BLaER1 treated with 17β-estradiol and CSF1 and Interleukin-3, amounts not matched to agents 10 nM and 100 nM (cell line): Measurements from ENCODE around the gene ZFR2.

Source experiments
- H3K27ac ChIP-seq, 11 experiments: shearing (Covaris generic); formaldehyde crosslinking; 2 replicates each; pipeline ENCODE4 v1.8.1; 2022
- H3K27me3 ChIP-seq, 11 experiments: shearing (Covaris generic); formaldehyde crosslinking; 2 replicates each; pipeline ENCODE4 v1.8.1; 2022
- H3K36me3 ChIP-seq, 11 experiments: shearing (Covaris generic); formaldehyde crosslinking; 2 replicates each; pipeline ENCODE4 v1.8.1; 2022
- H3K4me1 ChIP-seq, 10 experiments: shearing (Covaris generic); formaldehyde crosslinking; 2 replicates each; pipeline ENCODE4 v1.8.1; 2022
- H3K4me2 ChIP-seq, 11 experiments: shearing (Covaris generic); formaldehyde crosslinking; 2 replicates each; pipeline ENCODE4 v1.8.1; 2022
- H3K4me3 ChIP-seq, 10 experiments: shearing (Covaris generic); formaldehyde crosslinking; 2 replicates each; pipeline ENCODE4 v1.8.1; 2022
- H3K9ac ChIP-seq, 11 experiments: shearing (Covaris generic); formaldehyde crosslinking; 2 replicates each; pipeline ENCODE4 v1.8.1; 2022
- H3K9me3 ChIP-seq, 11 experiments: shearing (Covaris generic); formaldehyde crosslinking; replicated peaks in 1 of 11; 2 replicates each; pipeline ENCODE4 v1.8.1; 2022
- H4K20me1 ChIP-seq, 11 experiments: shearing (Covaris generic); formaldehyde crosslinking; 2 replicates each; pipeline ENCODE4 v1.8.1; 2022
- Cebpa-rat ChIP-seq, 11 experiments: shearing (Covaris generic); IDR thresholded peaks; 2 replicates each; pipeline ENCODE4 v1.8.1; 2022

Gene ZFR2

DNA sequence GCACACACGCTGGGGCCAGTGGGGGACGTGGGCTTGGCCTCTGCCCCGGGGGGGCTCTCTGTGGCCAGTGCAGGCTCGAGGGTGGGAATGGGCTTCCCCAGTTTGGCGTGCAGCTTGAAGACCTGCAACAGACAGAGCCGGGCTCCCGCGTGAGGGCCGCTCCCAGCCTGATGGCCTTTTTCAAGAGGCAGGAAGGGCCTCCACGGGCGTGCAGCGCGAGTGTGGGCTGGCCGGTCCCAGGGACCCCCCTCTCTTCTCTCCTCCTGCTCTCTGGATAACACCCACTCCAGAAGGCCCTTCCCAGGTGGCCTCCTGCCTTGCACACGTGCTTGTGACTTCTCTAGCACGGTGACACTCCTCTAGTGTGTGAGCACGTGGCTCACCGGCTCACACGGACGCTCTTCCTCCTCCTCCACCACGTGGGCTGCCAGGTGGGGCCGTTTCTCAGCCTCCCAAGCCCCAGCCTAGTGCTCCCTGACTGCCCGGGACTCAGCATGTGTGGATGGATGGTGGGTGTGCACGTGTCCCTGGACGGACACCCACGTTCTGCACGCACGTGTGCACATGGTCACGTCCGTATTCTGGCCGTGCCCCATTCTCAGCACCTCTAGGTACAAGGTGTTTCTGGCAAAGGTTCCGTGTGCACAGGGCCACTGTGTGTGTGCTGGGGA lies 43.4 kb downstream of the ZFR2 start:
- TF ChIP-seq Cebpa-rat (IDR thresholded peaks at IDR 0.05): no peak
- H3K4me2 ChIP-seq: no peak overlapping the region
- no peaks in the 10 kb centered on the region for H3K27me3 ChIP-seq
- no peak overlapping the region for H3K9ac ChIP-seq
- no peak overlapping the region for H3K4me3 ChIP-seq
- H3K9me3 ChIP-seq: no peaks in the 10 kb centered on the region
- H3K4me1 ChIP-seq: peaks cover 5 to 27% (median 11%) of the 10 kb centered on the region in 10 experiments
- no peaks in the 10 kb centered on the region for H3K36me3 ChIP-seq
- H4K20me1 ChIP-seq: no peaks in the 10 kb centered on the region
- H3K27ac ChIP-seq: no peak overlapping the region

- Histone ChIP-seq H3K4me2 (peak overlapping the region in 3 of 11 experiments; percentile 12 to 23 (median 14); a peak in 3 of 22 replicates), H3K9me3 (no peaks in the 10 kb centered on the region), H3K36me3 (no peaks in the 10 kb centered on the region), H3K4me3 (no peak overlapping the region), H3K4me1 (peaks cover 22 to 42% (median 28%) of the 10 kb centered on the region in 10 experiments), H3K27me3 (no peaks in the 10 kb centered on the region), H3K9ac (no peak overlapping the region), H3K27ac (no peak overlapping the region), H4K20me1 (no peaks in the 10 kb centered on the region)
- no peak for TF ChIP-seq Cebpa-rat (IDR thresholded peaks at IDR 0.05)
Observed at GRCh38 chr19:3823350-3823713, 45.5 kb downstream of the ZFR2 start.

- Histone ChIP-seq H3K4me1 (peaks cover 27 to 43% (median 33%) of the 10 kb centered on the region in 10 experiments), H4K20me1 (no peaks in the 10 kb centered on the region), H3K27ac (no peak overlapping the region), H3K4me2 (peak overlapping the region in 3 of 11 experiments; percentile 12 to 23 (median 14); a peak in 3 of 22 replicates), H3K27me3 (no peaks in the 10 kb centered on the region), H3K9me3 (no peaks in the 10 kb centered on the region), H3K9ac (no peak overlapping the region), H3K4me3 (no peak overlapping the region), H3K36me3 (no peaks in the 10 kb centered on the region)
- no peak for TF ChIP-seq Cebpa-rat (IDR thresholded peaks at IDR 0.05)
Observed at GRCh38 chr19:3822683-3823349, 46.0 kb downstream of the ZFR2 start.

- H3K27me3 ChIP-seq: no peaks in the 10 kb centered on the region
- H3K36me3 ChIP-seq: no peaks in the 10 kb centered on the region
- H3K27ac ChIP-seq: no peak overlapping the region
- no peak overlapping the region for H3K4me3 ChIP-seq
- no peak overlapping the region for H3K9ac ChIP-seq
- H4K20me1 ChIP-seq: no peaks in the 10 kb centered on the region
- TF ChIP-seq Cebpa-rat (IDR thresholded peaks at IDR 0.05): no peak
- H3K9me3 ChIP-seq: no peaks in the 10 kb centered on the region
- H3K4me1 ChIP-seq: peaks cover 31 to 53% (median 41%) of the 10 kb centered on the region in 10 experiments
- peak overlapping the region in 1 of 11 experiments; percentile 24; a peak in 1 of 22 replicates for H3K4me2 ChIP-seq
Observed at GRCh38 chr19:3821857-3822364, 46.9 kb downstream of the ZFR2 start.

DNA sequence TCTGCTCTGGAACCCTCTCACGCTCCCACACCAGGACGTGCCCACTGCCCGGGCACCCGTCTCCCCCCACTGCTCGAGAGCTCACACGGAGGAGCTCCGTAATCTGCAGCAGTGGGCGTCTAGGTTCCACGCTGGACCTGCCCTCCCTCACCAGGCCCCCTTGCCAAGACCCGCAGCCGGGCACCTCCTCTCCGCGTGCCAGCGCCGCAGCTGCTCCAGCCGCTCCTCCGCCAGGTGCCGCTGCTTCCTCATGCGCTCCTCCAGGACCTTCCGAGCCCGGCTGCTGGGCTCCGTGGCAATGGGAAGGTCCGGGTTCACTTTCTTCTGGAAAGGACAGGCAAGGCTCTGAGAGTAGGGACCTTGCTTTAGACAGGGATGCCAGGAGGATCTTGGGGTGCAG lies 47.7 kb downstream of the ZFR2 start:
- peak overlapping the region in 3 of 11 experiments; percentile 12 to 40 (median 35); a peak in 3 of 22 replicates for H3K4me2 ChIP-seq
- H3K4me1 ChIP-seq: peaks cover 39 to 55% (median 48%) of the 10 kb centered on the region in 10 experiments
- no peak overlapping the region for H3K27ac ChIP-seq
- no peak overlapping the region for H3K4me3 ChIP-seq
- H3K9ac ChIP-seq: no peak overlapping the region; a peak in 1 of 22 replicates
- no peaks in the 10 kb centered on the region for H3K9me3 ChIP-seq
- H4K20me1 ChIP-seq: no peaks in the 10 kb centered on the region
- TF ChIP-seq Cebpa-rat (IDR thresholded peaks at IDR 0.05): no peak
- H3K36me3 ChIP-seq: no peaks in the 10 kb centered on the region
- H3K27me3 ChIP-seq: no peaks in the 10 kb centered on the region

DNA sequence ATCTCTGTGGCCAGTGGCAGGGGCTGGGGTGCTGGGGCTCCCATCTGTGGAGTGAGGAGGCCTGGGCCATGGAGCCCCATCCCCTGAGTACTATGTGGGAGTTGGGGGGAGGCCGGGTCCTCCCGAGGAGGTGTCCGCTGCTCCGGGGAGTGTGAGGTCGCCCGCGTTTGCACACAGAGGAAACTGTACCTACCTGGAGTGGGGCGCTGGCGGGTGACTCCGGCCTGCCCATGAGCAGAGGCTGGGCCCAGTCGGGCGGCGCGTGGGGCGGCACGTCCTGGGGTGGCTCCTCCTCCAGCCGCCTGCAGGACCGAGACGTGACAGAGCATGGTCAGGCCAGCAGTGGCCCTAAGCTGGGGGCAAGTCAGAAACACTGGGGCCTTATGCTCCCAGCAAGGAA lies 48.8 kb downstream of the ZFR2 start:
- no peaks in the 10 kb centered on the region for H3K9me3 ChIP-seq
- peaks cover 50 to 65% (median 58%) of the 10 kb centered on the region in 10 experiments for H3K4me1 ChIP-seq
- H4K20me1 ChIP-seq: no peaks in the 10 kb centered on the region
- H3K27ac ChIP-seq: 0 out of 22 replicates have a peak overlapping the region, but pooled peaks of 1 of the 11 experiments have one; percentile 15
- peak overlapping the region; percentile 67 to 97 (median 80); a peak in 18 of 22 replicates for H3K4me2 ChIP-seq
- H3K36me3 ChIP-seq: no peaks in the 10 kb centered on the region
- 0 out of 22 replicates have a peak overlapping the region, but pooled peaks of 2 of the 11 experiments have one; percentile 15 to 47 for H3K9ac ChIP-seq
- TF ChIP-seq Cebpa-rat (IDR thresholded peaks at IDR 0.05): no peak
- no peak overlapping the region for H3K4me3 ChIP-seq
- H3K27me3 ChIP-seq: no peaks in the 10 kb centered on the region

DNA sequence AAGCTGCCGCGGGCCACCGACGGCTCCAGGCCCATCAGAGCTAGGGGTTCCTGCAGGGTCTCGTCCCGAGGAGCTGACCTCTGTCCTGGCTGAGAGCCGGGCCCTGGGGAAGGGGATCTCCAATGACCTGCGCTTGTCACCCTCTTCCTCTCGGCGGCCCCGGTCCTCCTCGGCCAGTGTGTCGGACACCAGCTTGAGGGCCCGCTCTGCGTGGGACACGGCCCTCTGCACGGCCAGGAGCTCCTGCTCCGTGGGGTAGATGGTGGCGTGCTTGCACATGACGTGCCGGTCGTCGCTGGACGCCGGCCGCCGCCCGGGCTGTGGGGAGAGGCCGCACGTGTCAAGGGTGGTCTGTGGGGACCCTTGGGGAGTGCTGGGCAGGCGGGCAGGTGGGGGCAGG lies 49.9 kb downstream of the ZFR2 start:
- Histone ChIP-seq H3K4me1 (peaks cover 61 to 75% (median 68%) of the 10 kb centered on the region in 10 experiments), H3K36me3 (no peaks in the 10 kb centered on the region), H4K20me1 (no peaks in the 10 kb centered on the region), H3K9me3 (no peaks in the 10 kb centered on the region), H3K9ac (peak overlapping the region in 9 of 11 experiments; percentile 6 to 53 (median 48); a peak in 13 of 22 replicates), H3K27ac (peak overlapping the region in 8 of 11 experiments; percentile 0 to 63 (median 35); a peak in 10 of 22 replicates), H3K4me3 (peak overlapping the region in 5 of 10 experiments; percentile 2 to 55 (median 18); a peak in 5 of 20 replicates), H3K27me3 (no peaks in the 10 kb centered on the region), H3K4me2 (peak overlapping the region; percentile 67 to 97 (median 80))
- no peak for TF ChIP-seq Cebpa-rat (IDR thresholded peaks at IDR 0.05)

- H3K4me2 ChIP-seq: peak overlapping the region; percentile 67 to 97 (median 80)
- no peak for TF ChIP-seq Cebpa-rat (IDR thresholded peaks at IDR 0.05)
- H3K36me3 ChIP-seq: no peaks in the 10 kb centered on the region
- peaks cover 65 to 80% (median 73%) of the 10 kb centered on the region in 10 experiments for H3K4me1 ChIP-seq
- peak overlapping the region in 8 of 11 experiments; percentile 0 to 63 (median 35); a peak in 12 of 22 replicates for H3K27ac ChIP-seq
- peak overlapping the region in 5 of 10 experiments; percentile 2 to 55 (median 18); a peak in 5 of 20 replicates for H3K4me3 ChIP-seq
- no peaks in the 10 kb centered on the region for H4K20me1 ChIP-seq
- H3K9me3 ChIP-seq: no peaks in the 10 kb centered on the region
- no peaks in the 10 kb centered on the region for H3K27me3 ChIP-seq
- H3K9ac ChIP-seq: peak overlapping the region in 9 of 11 experiments; percentile 6 to 53 (median 49); a peak in 14 of 22 replicates
Observed at GRCh38 chr19:3818466-3818865, 50.4 kb downstream of the ZFR2 start.

- peak overlapping the region in 4 of 11 experiments; percentile 13 to 52 (median 46); a peak in 2 of 22 replicates for H3K9ac ChIP-seq
- no peak for TF ChIP-seq Cebpa-rat (IDR thresholded peaks at IDR 0.05)
- H3K27ac ChIP-seq: peak overlapping the region in 4 of 11 experiments; percentile 14 to 63 (median 40); a peak in 6 of 22 replicates
- H3K27me3 ChIP-seq: no peaks in the 10 kb centered on the region
- no peaks in the 10 kb centered on the region for H3K36me3 ChIP-seq
- no peaks in the 10 kb centered on the region for H4K20me1 ChIP-seq
- no peaks in the 10 kb centered on the region for H3K9me3 ChIP-seq
- peaks cover 67 to 87% (median 76%) of the 10 kb centered on the region in 10 experiments for H3K4me1 ChIP-seq
- no peak overlapping the region for H3K4me3 ChIP-seq
- peak overlapping the region; percentile 67 to 97 (median 80) for H3K4me2 ChIP-seq
Observed at GRCh38 chr19:3817761-3818160, 51.1 kb downstream of the ZFR2 start.
